PFSK-1 (cell line): ENCODE measurements around the gene HRK.

ENCODE experiments used
- FOXP2 ChIP-seq: optimal IDR thresholded peaks from 2 replicates; pipeline ENCODE3; 2011; ENCODE audit warnings: borderline replicate concordance, control low read depth, inconsistent platforms; ENCODE audit not compliant: insufficient read depth; ENCODE audit errors: extremely low read length, extremely low read depth
- POLR2AphosphoS5 ChIP-seq: IDR thresholded peaks from 2 replicates; pipeline ENCODE4 v1.6.1; 2012; ENCODE audit warnings: low read depth, mild to moderate bottlenecking, control low read depth, low read length, moderate library complexity
- REST ChIP-seq, 2 experiments: IDR thresholded peaks; 2 replicates each; pipeline versions ENCODE4 v1.6.1 to v1.8.0; 2011 to 2012; ENCODE audit warnings: low read depth in 2 of 2, low read length in 2 of 2, control low read depth in 1 of 2, inconsistent platforms in 1 of 2, mild to moderate bottlenecking in 1 of 2, moderate library complexity in 1 of 2; ENCODE audit not compliant: insufficient read depth in 1 of 2
- SIN3A ChIP-seq: IDR thresholded peaks from 2 replicates; pipeline ENCODE4 v1.6.1; 2012; ENCODE audit warnings: mild to moderate bottlenecking, low read length, moderate library complexity, borderline replicate concordance; ENCODE audit not compliant: insufficient read depth
- TAF1 ChIP-seq: IDR thresholded peaks from 2 replicates; pipeline ENCODE4 v1.6.1; 2012; ENCODE audit warnings: low read length, control low read depth, borderline replicate concordance; ENCODE audit not compliant: insufficient read depth

The HRK gene

GRCh38 chr12:116853507-116853906 is 27.7 kb downstream of the HRK start:
- TF ChIP-seq POLR2AphosphoS5 = no peak
- TF ChIP-seq REST (IDR thresholded peaks at IDR 0.05; ENCODE audit: insufficient read depth in 1 of 2, low read depth in 2 of 2, low read length in 2 of 2) = no peak
- TF ChIP-seq TAF1 = no peak
- no peak for TF ChIP-seq SIN3A
- TF ChIP-seq FOXP2 = no peak

GRCh38 chr12:116852303-116852702 is 28.9 kb downstream of the HRK start:
- TF ChIP-seq FOXP2 (no peak), SIN3A (no peak), TAF1 (no peak), POLR2AphosphoS5 (no peak), REST (IDR thresholded peaks at IDR 0.05; ENCODE audit: insufficient read depth in 1 of 2, low read depth in 2 of 2, low read length in 2 of 2) (no peak)

GRCh38 chr12:116849216-116849615 is 32.0 kb downstream of the HRK start:
- no peak for TF ChIP-seq FOXP2
- no peak for TF ChIP-seq TAF1
- TF ChIP-seq POLR2AphosphoS5 = no peak
- TF ChIP-seq SIN3A = no peak
- no peak for TF ChIP-seq REST (IDR thresholded peaks at IDR 0.05; ENCODE audit: insufficient read depth in 1 of 2, low read depth in 2 of 2, low read length in 2 of 2)

GRCh38 chr12:116843085-116843484 is 38.2 kb downstream of the HRK start:
- TF ChIP-seq SIN3A = no peak
- no peak for TF ChIP-seq TAF1
- no peak for TF ChIP-seq FOXP2
- TF ChIP-seq REST (IDR thresholded peaks at IDR 0.05; ENCODE audit: insufficient read depth in 1 of 2, low read depth in 2 of 2, low read length in 2 of 2) = no peak
- TF ChIP-seq POLR2AphosphoS5 = no peak
